Fibroblast of lung (primary cell): ENCODE data around the gene CPNE4. TPM values are rescaled to one million over a fixed set of nuclear protein-coding genes. Genes with fewer than 3 reads are reported as not detected.

Experiments
- DNase-seq, 2 donors: peaks; one replicate each; pipeline versions ENCODE4 v3.0.0 to v3.0.0-alpha.2; 2010; ENCODE audit warnings: low read depth in 2 of 2
- H2AFZ ChIP-seq: 2 replicates; pipeline ENCODE4 v1.5.1; 2012; ENCODE audit warnings: low read length, control low read depth, inconsistent platforms
- H3K27ac ChIP-seq: 2 replicates; pipeline ENCODE4 v1.5.1; 2011; ENCODE audit warnings: low read length, control low read depth; ENCODE audit not compliant: insufficient read depth
- H3K27me3 ChIP-seq: 2 replicates; pipeline ENCODE4 v1.5.1; 2011; ENCODE audit warnings: mild to moderate bottlenecking, low read length; ENCODE audit not compliant: control insufficient read depth, insufficient read depth
- H3K36me3 ChIP-seq: 2 replicates; pipeline ENCODE4 v1.5.1; 2011; ENCODE audit warnings: low read length; ENCODE audit not compliant: control insufficient read depth, insufficient read depth
- H3K4me1 ChIP-seq: 2 replicates; pipeline ENCODE4 v1.5.1; 2011; ENCODE audit warnings: low read length; ENCODE audit not compliant: control insufficient read depth, insufficient read depth; ENCODE audit errors: extremely low read depth
- H3K4me2 ChIP-seq: 2 replicates; pipeline ENCODE4 v1.5.1; 2011; ENCODE audit warnings: low read length, control low read depth; ENCODE audit not compliant: insufficient read depth; ENCODE audit errors: extremely low read depth
- H3K4me3 ChIP-seq, 4 experiments: fragments of 200-600 bp in 1 of 4; sonication (generic) in 1 of 4; replicated peaks in 1 of 4; 2 replicates each; pipeline ENCODE4 v1.5.1; 2011 to 2016; ENCODE audit warnings: low read length in 4 of 4, low read depth in 3 of 4, mild to moderate bottlenecking in 3 of 4, control low read depth in 2 of 4, inconsistent platforms in 1 of 4, mixed read lengths in 1 of 4; ENCODE audit not compliant: insufficient read depth in 1 of 4; ENCODE audit errors: control extremely low read depth in 1 of 4
- H3K79me2 ChIP-seq: 2 replicates; pipeline ENCODE4 v1.5.1; 2012; ENCODE audit warnings: mild to moderate bottlenecking, low read length, inconsistent platforms; ENCODE audit not compliant: control insufficient read depth, insufficient read depth
- H3K9ac ChIP-seq: 2 replicates; pipeline ENCODE4 v1.5.1; 2011; ENCODE audit warnings: mild to moderate bottlenecking, low read length, control low read depth; ENCODE audit not compliant: insufficient read depth
- H3K9me3 ChIP-seq: 2 replicates; pipeline ENCODE4 v1.5.1; 2012; ENCODE audit warnings: low read depth, low read length; ENCODE audit not compliant: control insufficient read depth, insufficient read depth
- H4K20me1 ChIP-seq: 2 replicates; pipeline ENCODE4 v1.5.1; 2011; ENCODE audit warnings: low read length; ENCODE audit not compliant: control insufficient read depth, insufficient read depth; ENCODE audit errors: extremely low read depth
- EZH2 ChIP-seq: IDR thresholded peaks from 2 replicates; pipeline ENCODE4 v1.5.1; 2012; ENCODE audit warnings: low read length, control low read depth, mild to moderate bottlenecking; ENCODE audit errors: missing control alignments
- polyA plus RNA-seq, 2 donors: library from polyadenylated mRNA; depleted of rRNA in 1 of 2; stranded (reverse) in 1 of 2; unstranded in 1 of 2; fragments of >200 nt; gene quantifications; 2 replicates each; pipeline ENCODE4 v1.2.1, GENCODE V29; 2011 to 2012; ENCODE audit warnings: missing spikeins in 1 of 2
- total RNA-seq: library from RNA; depleted of rRNA; stranded (reverse); fragments of >200 nt; gene quantifications from 2 replicates; pipeline ENCODE4 v1.2.1, GENCODE V29; 2014
- TF ChIP-seq, protein P1 (sequence below), 2 donors: IDR thresholded peaks in 1 of 2; conservative IDR thresholded peaks in 1 of 2; 1 replicate in 1 of 2; 2 replicates in 1 of 2; pipeline ENCODE4 v1.5.1; 2011 to 2012; ENCODE audit warnings: low read length in 2 of 2, control low read depth in 1 of 2, inconsistent platforms in 1 of 2, low read depth in 1 of 2, mild to moderate bottlenecking in 1 of 2

CPNE4 gene
- total and polyA plus RNA-seq, 2 donors (not counting 1 experiment from before 2014, with no cell fraction given), result 0.17 TPM; not detected in 1

DNA sequence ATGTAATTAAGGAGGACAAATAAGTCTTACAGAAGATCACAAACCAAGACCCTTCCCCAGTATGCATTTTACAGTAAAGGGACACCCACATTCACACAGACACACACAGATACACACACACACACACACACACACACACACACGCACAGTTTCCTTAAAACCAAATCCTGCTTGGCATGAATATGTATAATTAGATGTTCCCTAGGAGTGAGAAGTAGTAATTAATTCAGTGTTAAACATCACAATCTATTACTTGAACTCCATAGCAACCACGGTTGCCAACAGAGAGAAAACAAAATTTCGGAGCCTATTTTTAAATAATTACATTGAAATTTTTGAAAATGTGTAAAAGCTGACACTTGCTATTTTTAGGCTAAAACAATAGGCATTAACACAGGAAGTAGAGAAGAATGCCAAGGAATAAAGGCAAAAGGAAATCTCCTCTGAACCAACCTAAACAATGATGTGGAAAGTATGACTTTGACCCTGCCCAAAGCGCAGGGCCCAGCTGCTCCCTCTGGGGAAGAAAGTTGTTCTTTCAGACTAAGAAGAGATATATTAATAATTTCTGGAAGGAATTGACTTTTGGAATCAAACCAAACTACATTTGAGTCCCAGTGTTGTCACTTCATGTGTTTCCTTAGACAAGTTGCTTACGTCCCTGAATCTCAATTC is 215.3 kb downstream of the CPNE4 start:
- Histone ChIP-seq H3K4me2 (no peak overlapping the region), H4K20me1 (no peaks in the 10 kb centered on the region), H3K79me2 (no peaks in the 10 kb centered on the region), H3K27ac (no peak overlapping the region), H3K4me1 (no peaks in the 10 kb centered on the region), H3K4me3 (no peak overlapping the region), H3K9me3 (no peaks in the 10 kb centered on the region), H3K27me3 (no peaks in the 10 kb centered on the region), H2AFZ (no peak overlapping the region), H3K36me3 (no peaks in the 10 kb centered on the region), H3K9ac (no peak overlapping the region)
- TF ChIP-seq, protein P1, sequence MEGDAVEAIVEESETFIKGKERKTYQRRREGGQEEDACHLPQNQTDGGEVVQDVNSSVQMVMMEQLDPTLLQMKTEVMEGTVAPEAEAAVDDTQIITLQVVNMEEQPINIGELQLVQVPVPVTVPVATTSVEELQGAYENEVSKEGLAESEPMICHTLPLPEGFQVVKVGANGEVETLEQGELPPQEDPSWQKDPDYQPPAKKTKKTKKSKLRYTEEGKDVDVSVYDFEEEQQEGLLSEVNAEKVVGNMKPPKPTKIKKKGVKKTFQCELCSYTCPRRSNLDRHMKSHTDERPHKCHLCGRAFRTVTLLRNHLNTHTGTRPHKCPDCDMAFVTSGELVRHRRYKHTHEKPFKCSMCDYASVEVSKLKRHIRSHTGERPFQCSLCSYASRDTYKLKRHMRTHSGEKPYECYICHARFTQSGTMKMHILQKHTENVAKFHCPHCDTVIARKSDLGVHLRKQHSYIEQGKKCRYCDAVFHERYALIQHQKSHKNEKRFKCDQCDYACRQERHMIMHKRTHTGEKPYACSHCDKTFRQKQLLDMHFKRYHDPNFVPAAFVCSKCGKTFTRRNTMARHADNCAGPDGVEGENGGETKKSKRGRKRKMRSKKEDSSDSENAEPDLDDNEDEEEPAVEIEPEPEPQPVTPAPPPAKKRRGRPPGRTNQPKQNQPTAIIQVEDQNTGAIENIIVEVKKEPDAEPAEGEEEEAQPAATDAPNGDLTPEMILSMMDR (conservative IDR thresholded peaks at IDR 0.05 in 1 of 2, IDR thresholded peaks at IDR 0.05 in 1 of 2; ENCODE audit: low read depth in 1 of 2, low read length in 2 of 2), result no peak
- TF ChIP-seq EZH2, result no peak
- DNase-seq, result no peak

DNA sequence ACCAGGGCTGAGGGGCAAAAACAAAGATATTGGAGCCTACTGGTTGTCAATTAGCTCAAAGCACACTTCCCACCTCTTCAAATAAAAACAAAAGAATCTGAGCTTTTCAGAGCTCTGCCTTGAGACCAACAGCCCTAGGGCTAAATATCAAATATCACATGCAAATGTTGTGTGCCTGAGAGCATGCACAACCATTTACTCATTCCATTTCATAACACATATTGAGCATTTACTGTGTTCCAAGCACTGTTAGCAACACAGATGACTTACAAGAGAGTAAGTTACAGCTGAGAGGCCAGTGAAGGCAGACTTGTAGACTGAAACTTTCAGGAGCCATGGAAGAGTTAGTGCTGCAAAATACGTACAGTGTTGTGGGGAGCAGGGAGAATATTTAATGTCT is 222.4 kb downstream of the CPNE4 start:
- no peaks in the 10 kb centered on the region for H3K79me2 ChIP-seq
- H3K27me3 ChIP-seq, result no peaks in the 10 kb centered on the region
- H3K27ac ChIP-seq, result no peak overlapping the region
- H3K4me3 ChIP-seq, result no peak overlapping the region
- no peak overlapping the region for H3K4me2 ChIP-seq
- H4K20me1 ChIP-seq, result no peaks in the 10 kb centered on the region
- H3K4me1 ChIP-seq, result no peaks in the 10 kb centered on the region
- H2AFZ ChIP-seq, result no peak overlapping the region
- H3K9ac ChIP-seq, result no peak overlapping the region
- no peak for DNase-seq
- no peaks in the 10 kb centered on the region for H3K36me3 ChIP-seq
- no peak for TF ChIP-seq EZH2
- TF ChIP-seq, protein P1 (conservative IDR thresholded peaks at IDR 0.05 in 1 of 2, IDR thresholded peaks at IDR 0.05 in 1 of 2; ENCODE audit: low read depth in 1 of 2, low read length in 2 of 2), result no peak
- no peaks in the 10 kb centered on the region for H3K9me3 ChIP-seq

DNA sequence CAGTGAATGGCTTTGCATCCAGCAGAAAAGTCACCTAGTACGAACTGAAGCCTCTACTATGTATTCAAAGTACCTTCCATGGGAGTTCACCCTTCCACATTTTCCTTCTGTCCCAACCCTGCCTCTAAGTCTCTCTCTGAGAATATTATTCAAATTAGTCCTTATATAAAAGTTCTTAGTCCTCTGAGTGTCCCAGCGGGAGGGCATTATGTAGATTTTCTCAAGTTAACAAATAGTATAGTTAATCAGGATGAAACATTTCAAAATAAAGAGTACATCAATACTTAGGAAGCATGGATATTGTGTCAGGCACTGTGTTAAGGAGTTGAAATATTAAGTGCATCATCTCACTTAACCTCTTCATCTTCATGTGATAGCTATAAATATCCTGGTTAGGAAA is 223.3 kb downstream of the CPNE4 start:
- H2AFZ ChIP-seq, result no peak overlapping the region
- no peak for DNase-seq
- H3K4me2 ChIP-seq, result no peak overlapping the region
- H3K9ac ChIP-seq, result no peak overlapping the region
- H3K27me3 ChIP-seq, result no peaks in the 10 kb centered on the region
- H3K36me3 ChIP-seq, result no peaks in the 10 kb centered on the region
- H3K4me1 ChIP-seq, result no peaks in the 10 kb centered on the region
- H3K9me3 ChIP-seq, result no peaks in the 10 kb centered on the region
- TF ChIP-seq EZH2, result no peak
- TF ChIP-seq, protein P1 (conservative IDR thresholded peaks at IDR 0.05 in 1 of 2, IDR thresholded peaks at IDR 0.05 in 1 of 2; ENCODE audit: low read depth in 1 of 2, low read length in 2 of 2), result no peak
- H3K27ac ChIP-seq, result no peak overlapping the region
- H3K79me2 ChIP-seq, result no peaks in the 10 kb centered on the region
- no peaks in the 10 kb centered on the region for H4K20me1 ChIP-seq
- H3K4me3 ChIP-seq, result no peak overlapping the region
